Activated T-cell treated with anti-CD3 and anti-CD28 coated beads, Interleukin-2, amount 50 U/mL, for 1 hour (primary cell): ENCODE data around the gene CACNB2.
"Not testable (repeated sequence)": the region's sequence is repeated elsewhere in the genome, so short reads cannot be mapped to it uniquely, and the experiment has no call there.

Experiments used
- DNase-seq: peaks from one replicate; pipeline ENCODE4 v3.0.0-alpha.2; 2020

CACNB2 gene

GRCh38 chr10:18417950-18418527, 277.8 kb downstream of the CACNB2 start:
- DNase-seq = no peak

- no peak for DNase-seq
Measured at GRCh38 chr10:18418541-18419215, 278.5 kb downstream of the CACNB2 start.

GRCh38 chr10:18419945-18420344, 279.7 kb downstream of the CACNB2 start:
- DNase-seq = no peak

DNA sequence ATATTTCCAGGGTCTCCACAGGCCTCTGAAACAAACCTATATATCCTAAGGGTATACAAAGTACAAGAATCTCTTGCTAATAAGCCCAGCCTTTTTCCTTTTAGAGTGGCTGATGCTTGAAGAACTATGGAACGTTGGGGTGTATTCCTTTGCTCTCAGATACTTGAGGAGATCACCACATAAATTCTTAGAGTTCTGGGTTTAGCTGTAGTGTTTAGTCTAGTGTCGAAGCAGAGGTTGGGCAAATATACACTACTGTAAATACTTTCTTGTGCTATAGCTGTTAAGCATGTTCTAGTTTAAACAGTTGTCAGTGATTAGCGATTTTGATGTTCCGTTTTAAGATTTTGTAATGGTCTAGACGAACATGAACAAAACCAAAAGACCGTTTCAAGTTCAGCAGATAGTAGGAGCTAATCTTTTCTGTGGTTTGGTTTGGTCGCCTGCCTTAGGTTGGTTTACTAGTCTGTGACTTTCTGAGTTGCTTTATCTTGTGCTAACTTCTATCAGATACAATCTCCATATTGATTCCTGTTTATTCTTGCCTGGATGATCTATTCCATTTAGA, 281.6 kb downstream of the CACNB2 start:
- no peak for DNase-seq

DNA sequence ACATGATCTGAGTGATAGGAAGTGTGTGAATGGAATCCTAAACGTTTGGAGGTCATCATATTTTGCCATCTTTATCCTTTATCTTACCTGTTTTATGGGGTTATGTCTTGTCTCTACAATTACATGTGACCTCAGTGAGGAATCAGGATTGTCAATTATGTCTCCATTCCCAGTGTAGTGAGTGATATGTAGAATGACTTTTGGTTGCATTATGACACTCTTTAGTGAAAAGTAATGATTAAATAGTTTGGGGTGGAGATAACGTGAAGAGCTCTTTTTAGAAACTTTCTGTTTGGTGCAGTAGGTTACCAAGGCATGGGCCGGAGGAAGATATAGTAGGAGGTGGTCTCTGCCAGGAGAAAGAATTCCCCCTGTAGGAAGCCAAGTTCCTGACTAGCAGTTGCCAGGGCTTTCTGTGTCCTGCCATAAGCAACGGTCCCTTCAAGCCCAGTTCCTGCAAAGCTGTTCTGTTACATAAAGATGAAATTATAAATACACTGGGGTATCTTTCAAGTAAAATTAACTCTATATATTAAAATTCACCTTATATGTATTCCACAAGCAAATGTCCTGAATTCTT, 282.9 kb downstream of the CACNB2 start:
- no peak for DNase-seq

- DNase-seq = no peak
Measured at GRCh38 chr10:18424200-18424599, 284.0 kb downstream of the CACNB2 start.

- no peak for DNase-seq
Measured at GRCh38 chr10:18429335-18429734, 289.1 kb downstream of the CACNB2 start.

DNA sequence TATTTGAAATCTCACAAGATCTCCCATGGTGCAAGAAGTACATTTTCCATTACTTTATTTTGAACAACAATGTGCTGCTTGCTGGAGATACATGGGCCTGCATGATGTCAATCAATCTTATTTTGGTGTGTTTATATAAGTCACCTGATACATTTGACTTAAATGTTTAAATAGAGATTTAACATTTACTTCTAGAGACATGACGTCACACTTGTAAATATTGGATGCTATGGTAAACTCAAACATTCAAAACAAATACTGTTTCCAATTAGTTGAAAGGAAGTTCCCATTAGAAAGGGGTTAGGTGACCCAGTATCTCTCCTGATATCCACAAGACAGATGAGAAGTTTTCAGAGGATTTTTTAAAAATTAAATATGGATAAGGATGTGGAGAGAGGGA, 296.7 kb downstream of the CACNB2 start:
- DNase-seq = no peak

GRCh38 chr10:18437486-18437885, 297.3 kb downstream of the CACNB2 start:
- no peak for DNase-seq

GRCh38 chr10:18438361-18439126, 298.3 kb downstream of the CACNB2 start:
- DNase-seq = no peak

DNA sequence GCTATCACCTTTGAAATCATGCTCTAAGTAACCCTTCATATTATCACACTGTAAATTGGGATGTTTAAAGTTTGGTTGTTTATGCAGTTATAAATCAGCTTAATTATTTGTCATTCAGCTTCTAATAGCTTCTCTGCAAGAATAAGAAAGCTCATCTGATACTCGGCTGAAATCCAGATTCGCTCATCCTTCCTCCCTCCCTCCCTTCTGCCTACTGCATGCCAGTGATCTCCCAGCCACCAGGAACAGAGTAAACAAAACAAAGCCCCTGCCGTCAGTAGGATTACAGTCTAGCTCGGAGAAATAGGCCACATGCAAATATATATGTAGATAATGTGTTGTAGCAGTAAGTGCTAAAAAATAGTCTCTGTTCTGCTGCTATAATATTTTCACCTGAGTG, 299.4 kb downstream of the CACNB2 start:
- no peak for DNase-seq

DNA sequence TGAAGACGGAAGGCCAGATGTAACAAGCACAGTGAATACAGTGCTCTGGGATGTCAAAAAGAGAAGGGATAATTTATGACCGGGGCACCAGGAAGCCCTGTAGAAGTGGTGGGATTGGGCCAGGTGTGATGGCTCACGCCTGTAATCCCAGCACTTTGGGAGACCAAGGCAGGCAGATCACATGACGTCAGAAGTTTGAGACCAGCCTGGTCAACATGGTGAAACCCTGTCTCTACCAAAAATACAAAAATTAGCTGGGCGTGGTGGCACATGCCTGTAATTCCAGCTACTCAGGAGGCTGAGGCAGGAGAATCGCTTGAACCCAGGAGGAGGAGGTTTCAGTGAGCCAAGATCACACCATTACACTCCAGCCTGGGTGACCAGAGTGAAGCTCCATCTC, 305.4 kb downstream of the CACNB2 start:
- DNase-seq = not testable (repeated sequence)

DNA sequence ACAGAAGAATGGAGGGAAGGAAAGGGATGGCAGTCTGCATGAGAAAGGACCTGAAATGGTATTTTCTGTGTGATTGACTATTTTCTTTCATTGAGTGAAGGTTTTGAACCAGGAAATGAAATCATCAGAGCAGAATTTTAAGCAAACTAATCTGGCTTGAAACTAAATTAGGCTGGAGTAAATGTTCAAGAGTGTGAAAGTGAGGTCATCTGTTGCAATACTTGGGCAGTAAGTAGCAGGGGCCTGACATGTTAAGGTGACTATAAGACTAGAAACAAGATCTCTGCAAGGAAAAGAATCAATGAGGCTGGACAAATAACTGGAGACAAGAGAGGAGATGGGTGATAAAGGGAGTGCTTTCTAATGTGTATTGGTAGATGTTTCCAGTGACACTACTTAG, 306.0 kb downstream of the CACNB2 start:
- no peak for DNase-seq

GRCh38 chr10:18449611-18450026, 309.4 kb downstream of the CACNB2 start:
- no peak for DNase-seq

- DNase-seq = no peak
Measured at GRCh38 chr10:18450298-18450697, 310.1 kb downstream of the CACNB2 start.

DNA sequence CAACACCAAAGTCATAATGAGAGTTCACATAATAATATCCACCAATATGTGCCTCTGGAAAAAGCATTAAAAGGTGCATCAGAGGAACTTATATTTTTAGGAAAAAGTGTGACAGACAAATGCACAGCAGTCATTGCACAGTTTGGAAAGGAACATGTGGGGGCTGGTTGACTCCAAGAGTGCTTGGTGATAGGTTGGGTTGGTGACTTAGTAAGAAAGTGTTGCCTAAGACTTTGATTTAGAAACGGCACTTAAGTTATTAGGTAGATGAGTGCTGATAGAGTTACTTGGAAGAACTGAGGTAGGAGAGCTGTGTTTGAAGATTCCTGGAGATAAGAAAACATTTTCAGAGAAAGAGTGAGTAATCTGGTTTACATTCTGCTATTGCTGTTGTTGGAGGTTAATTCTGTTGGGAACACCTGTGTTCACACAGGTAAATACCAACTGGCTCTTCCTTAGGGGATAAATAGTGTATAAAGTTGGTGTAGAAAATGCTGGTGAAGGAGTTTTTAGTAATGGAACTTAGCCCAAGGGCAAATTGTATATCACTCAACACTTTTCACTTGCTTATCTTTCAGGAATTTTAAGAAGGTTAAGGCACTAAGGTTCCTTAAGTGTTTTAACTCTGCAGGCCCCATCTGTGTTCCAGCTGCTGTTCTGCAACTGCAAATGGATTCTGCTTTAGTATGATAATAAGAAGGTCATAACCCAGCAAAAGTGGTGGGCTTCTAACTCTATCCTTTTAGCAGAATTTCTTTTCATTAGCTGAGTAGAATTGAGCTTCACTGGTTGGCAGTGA, 315.1 kb downstream of the CACNB2 start:
- DNase-seq = no peak

DNA sequence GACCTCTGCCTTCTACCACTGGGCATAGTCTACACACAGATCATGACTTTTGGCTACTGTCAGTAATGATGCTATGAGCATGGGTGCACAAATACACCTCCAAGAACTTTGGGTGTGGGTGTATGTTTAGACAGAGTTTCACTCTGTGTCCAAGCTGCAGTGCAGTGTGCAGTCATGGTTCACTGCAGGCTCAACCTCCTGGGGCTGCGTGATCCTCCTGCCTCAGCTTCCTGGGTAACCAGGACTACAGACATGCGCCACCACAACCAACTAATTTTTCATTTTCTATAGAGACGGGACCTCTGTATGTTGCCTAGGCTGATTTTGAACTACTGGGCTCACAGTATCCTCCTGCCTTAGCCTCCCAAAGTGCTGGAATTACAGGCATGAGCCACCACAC, 316.8 kb downstream of the CACNB2 start:
- no peak for DNase-seq

DNA sequence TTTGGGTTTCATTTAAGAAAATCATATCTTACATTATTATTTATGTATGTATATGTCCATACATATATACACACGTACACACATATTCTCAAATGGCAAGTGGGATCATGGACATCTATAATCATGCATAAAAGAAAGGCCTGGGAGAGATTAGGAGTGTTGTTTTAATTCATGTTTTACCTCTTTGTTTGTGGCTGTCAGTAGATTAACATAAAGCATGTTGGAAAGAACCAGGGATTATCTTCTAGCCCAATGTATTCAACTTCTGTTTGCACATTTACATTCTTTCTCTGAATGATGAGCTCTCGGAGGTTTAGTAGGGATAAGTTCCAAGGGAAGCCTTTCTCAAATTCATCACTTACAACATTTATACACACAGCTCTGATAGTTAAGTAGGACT, 319.8 kb downstream of the CACNB2 start:
- DNase-seq = no peak

- no peak for DNase-seq
Measured at GRCh38 chr10:18463673-18464211, 323.5 kb downstream of the CACNB2 start.

DNA sequence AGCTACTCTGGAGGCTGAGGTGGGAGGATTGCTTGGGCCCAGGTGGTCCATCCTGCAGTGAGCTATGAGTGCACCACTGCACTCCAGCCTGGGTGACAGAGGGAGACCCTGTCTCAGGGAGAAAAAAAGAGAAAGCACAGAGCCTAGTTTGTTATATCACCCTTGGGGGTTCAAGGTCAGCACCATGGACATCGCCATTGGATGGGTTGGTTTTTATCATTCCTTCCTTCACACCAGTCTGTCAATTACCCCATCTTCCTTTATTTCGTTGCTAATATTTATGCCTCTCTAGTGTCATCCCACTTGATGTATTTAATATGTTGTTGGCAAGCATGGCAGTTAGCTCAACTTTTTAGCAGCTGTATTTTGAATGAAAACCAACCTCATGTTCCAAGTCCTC, 328.9 kb downstream of the CACNB2 start:
- no peak for DNase-seq

DNA sequence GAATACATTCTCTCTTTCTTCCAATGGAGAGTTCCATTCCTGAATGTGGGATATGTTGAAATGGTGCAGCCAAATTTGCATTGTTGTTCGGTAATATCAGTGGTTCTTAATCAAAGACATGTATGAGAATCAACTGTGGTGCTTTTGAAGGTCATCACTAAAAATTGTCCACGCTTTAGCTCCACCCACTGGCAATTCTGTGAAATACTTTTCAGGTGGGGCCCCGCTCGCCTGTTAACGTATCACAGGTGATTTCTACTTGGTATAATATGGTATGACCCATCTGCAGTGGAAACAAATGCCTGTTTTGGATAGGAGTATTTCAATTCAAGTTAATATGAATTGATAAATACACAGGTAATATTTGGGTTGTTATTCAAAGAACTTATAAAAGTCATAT, 332.8 kb downstream of the CACNB2 start:
- no peak for DNase-seq

GRCh38 chr10:18473424-18474117, 333.3 kb downstream of the CACNB2 start:
- no peak for DNase-seq
